OCI-LY3 (cell line): ENCODE data around the gene FIBIN.

Experiments
- CTCF ChIP-seq: fragments of 200-600, 300-600 bp; sonication (generic); IDR thresholded peaks from 2 replicates; pipeline ENCODE4 v1.5.1; 2014; ENCODE audit warnings: antibody characterized with exemption, low read length, low read depth
- EZH2phosphoT487 ChIP-seq: fragments of 200-600 bp; shearing (Covaris generic); IDR thresholded peaks from 2 replicates; pipeline ENCODE4 v1.6.1; 2018; ENCODE audit warnings: antibody characterized with exemption, mixed run types, low read depth

GRCh38 chr11:27020751-27021150, 26.8 kb downstream of the FIBIN start:
- no peak for TF ChIP-seq CTCF
- TF ChIP-seq EZH2phosphoT487: no peak
